Left lobe of liver (tissue), 2 donors: ENCODE data around the gene DENND1A. TPM values are rescaled to one million over a fixed set of nuclear protein-coding genes. Genes with fewer than 3 reads are reported as not detected.
"Not testable (repeated sequence)": the region's sequence is repeated elsewhere in the genome, so short reads cannot be mapped to it uniquely, and the experiment has no call there.

ENCODE experiments used
- ATAC-seq: fragments of 200-7000 bp; cut with Tn5 transposase; one replicate; pipeline ENCODE4 v1.9.1; 2020; ENCODE audit warnings: mild to moderate bottlenecking, moderate library complexity
- DNase-seq: peaks from one replicate; pipeline ENCODE4 v3.0.0-alpha.2; 2020; ENCODE audit warnings: low spot score
- total RNA-seq: library from RNA; stranded (reverse); gene quantifications from one replicate; pipeline ENCODE4 v1.2.1, GENCODE V29; 2021
- donor health status: DM: no; HTN: no; CAD: no; lungs with moderate emphysema.
- donor health status: DM: no; HTN: yes; CAD: no.

DENND1A gene
- total RNA-seq, 1 donor from 2014 or later: 15.5 TPM

DNA sequence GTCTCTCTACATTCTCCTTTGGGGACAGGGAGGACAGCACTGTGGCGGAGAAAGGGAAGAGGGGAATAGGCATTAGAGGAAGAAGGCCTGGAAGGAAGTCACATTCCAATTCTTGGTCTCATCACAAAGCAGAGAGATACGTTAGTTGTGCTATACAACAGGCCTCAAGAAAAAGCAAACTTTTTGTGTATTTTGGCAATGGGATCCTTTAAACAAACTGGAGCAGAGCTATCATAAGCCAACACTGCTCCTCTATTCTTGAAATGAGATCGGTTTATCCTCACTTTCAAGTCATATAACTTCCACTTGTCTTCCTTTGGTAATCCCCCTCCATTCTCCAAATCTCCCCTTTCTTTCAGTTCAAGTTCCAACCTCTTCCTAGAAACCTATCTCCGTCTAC, 6.5 kb downstream of the DENND1A start:
- ATAC-seq (peak; percentile 76), DNase-seq (no peak)

DNA sequence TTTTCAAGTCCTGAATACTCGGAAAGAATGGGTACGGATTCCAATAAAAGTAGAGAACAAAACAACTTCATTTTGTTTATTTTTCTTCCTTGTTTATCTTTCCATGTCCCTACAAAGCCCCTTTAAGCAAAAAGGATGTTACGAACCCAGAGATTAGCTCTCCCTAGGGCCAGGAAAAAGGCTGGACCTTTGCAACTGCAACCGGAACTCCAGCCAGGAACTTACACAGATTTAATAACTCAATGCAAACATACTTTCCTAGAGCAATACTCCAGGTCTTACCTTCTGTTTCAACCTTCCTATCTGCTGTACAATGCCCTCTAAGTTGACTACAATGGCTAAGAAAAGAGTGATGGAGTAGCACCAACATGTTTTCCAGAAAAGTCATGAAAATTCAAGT, 7.0 kb downstream of the DENND1A start:
- DNase-seq (no peak), ATAC-seq (peak; percentile 44)

DNA sequence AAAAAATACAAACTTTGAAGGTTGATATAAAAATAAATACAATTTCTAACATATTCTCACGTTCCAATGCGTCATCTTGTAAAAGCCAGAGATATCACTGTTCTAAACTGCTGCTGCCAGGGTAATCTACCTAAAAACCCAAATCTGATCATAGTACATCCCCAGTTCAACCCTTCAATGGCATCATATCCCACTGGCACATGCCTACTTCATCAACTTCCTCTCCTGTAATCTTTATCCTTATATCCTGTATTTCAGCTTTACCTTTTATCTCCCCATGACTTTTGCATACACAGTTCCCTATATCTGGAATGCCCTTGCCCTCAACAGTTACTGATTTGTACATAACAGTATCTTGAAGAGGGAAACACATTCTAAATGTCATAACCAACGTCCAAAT, 7.5 kb downstream of the DENND1A start:
- ATAC-seq (peak; percentile 44), DNase-seq (no peak)

DNA sequence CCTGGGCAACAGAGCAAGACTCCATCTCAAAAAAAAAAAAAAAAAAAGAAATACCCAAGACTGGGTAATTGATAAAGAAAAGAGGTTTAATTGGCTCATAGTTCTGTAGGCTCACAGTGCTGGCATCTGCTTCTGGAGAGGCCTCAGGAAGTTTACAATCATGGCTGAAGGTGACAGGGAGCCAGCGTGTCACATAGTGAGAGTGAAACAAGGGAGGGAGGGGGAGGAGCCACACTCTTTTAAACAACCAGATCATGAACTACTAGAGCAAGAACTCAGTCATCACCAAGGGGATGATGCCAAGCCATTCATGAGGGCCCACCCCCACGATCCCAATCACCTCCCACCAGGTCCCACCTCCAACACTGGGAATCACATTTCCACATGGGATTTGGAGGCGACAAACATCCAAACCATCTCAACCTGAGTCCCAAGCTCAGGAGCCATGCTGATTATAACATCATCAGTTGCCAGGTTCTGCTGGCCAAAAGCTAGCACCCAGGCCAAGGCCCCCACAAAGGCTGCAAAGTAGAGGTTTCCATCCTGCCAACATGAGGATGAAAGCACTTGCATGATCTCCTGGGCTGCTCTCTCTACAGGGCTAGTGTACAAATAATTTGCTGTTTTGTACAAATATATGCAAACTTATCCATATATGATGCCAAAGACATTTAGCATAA, 15.3 kb downstream of the DENND1A start:
- no peak for ATAC-seq
- DNase-seq: no peak

DNA sequence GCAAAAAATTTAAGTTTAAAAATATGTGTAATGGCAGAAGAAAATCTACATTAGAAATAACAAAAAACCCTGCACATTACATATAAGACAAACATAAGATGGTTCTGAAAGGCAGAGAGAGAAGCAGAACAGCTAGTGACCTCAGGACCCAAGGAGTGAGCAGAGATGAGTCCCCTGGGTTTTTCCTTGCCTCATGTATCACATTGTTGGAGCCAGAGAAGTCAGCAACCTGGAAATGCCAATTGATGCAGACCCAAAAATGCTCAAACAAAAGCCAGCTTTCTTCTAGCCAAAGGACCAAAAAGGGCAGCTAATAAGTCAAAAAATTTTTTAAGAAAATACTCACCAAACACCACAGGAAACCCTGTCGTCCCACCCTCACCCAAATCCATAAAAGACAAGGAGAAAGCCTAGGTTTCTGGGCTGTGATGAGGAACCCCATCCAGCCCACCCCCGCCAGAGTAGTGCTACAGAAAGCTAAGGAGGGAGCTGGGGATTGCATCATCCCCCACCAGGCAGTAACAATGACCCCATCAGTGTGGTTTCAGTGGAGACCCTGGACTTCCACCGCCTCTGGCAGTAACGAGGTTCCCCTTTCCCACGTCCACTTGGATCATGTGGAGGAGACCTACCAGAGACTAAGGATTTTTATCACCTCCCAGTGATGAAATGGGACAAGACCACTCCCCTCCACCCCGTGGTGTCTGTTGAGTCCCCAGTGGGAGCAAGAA, 17.6 kb downstream of the DENND1A start:
- no peak for DNase-seq
- ATAC-seq: no peak

DNA sequence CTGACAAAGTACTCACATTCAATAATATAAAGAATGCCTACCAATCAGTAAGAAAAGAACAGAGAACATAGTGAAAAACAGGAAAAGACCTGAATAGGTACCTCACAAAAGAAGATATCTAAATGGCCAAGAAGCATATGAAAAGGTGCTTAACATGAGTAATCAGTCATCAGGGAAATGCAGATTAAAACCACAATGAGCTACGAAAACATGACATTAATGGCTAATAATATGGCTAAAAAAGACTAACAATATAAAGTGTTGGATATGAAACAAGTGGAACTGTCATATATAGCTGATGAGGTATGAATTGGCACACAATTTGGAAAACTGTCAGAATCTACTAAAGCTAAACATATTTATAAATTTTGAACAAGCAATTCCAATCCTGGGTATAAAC, 18.9 kb downstream of the DENND1A start:
- ATAC-seq (no peak), DNase-seq (no peak)

DNA sequence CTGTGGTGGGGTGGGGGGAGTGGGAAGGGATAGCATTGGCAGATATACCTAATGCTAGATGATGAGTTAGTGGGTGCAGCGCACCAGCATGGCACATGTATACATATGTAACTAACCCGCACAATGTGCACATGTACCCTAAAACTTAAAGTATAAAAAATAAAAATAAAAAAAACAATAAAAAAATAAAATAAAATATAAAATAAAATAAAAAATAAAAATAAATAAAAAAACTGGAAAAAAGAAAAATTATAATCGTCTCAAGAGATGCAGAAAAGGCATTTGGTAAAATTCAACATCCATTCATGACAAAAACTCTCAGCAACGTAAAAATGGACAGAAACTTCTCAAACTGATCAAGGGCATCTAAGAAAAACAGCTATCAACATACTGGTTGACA, 20.7 kb downstream of the DENND1A start:
- not testable (repeated sequence) for ATAC-seq, DNase-seq

DNA sequence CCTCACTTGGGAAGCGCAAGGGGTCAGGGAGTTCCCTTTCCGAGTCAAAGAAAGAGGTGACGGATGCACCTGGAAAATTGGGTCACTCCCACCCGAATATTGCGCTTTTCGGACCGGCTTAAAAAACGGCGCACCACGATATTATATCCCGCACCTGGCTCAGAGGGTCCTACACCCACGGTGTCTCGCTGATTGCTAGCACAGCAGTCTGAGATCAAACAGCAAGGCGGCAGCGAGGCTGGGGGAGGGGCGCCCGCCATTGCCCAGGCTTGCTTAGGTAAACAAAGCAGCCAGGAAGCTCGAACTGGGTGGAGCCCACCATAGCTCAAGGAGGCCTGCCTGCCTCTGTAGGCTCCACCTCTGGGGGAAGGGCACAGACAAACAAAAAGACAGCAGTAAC, 26.4 kb downstream of the DENND1A start:
- not testable (repeated sequence) for ATAC-seq, DNase-seq

DNA sequence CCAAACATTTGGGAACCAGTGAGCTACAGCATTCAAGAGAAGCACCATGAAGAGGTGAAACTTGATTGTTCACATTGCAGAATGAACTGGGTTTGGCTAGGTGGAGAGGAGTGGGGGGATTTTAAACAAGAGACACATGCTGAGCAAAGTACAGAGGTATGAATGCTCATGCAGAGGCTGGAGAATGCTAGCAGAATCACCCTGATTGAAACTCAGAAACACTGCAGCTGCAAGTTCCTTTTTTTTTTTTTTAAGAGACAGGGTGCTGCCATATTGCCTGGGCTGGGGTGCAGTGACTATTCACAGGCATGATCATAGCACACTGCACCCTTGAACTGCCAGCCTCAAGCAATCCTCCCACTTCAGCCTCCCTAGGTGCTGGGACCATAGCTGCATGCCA, 35.1 kb downstream of the DENND1A start:
- ATAC-seq (no peak), DNase-seq (no peak)

DNA sequence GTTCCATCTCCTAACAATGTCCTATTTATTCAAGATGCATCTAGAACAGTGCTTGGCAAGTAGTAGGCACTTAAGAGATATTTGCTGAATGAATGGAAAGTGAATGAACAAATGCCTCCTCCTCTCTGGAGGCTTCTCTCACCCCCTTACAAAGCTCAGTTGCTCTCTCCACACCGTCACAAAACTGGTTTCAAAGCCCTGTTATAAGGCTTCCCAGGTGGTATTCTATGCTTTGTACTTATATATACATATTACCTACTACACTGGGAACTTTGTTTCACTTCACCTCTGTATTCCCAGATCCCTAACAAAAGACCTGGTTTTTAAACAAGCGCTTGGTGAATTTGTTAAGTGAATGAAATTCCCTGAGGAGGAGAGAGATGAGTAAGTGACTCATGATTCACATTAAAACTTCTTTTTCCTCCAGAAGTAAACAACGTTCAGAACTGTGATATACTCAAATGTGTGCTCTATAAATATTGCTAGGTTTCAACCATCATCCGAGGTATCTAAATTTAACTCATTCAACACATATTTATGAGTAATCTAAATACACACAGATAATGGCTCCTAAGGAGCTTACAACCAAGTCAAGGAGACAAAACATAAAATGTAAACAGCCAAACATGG, 36.0 kb downstream of the DENND1A start:
- no peak for DNase-seq

DNA sequence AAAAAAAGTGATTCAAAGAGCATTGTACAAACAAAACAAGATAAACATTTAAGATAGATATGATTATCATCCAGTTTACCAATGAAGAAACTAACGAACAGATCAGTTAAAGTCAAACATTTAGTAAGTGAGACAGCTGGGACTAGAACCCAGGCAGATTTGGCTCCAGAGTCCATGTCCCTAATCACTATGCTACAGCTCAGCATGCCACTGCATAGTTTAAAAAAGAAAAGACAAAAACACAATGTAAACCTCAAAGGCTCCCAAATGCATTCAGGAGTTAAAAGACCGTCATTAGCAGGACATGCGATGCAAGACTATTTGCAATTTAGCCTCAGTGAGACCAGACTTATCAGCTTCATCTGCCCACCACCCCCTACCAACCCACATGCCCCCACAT, 36.8 kb downstream of the DENND1A start:
- ATAC-seq: no peak

More for the DNA sequence above, 36.0 kb downstream of the DENND1A start:
- no peak for ATAC-seq

DNA sequence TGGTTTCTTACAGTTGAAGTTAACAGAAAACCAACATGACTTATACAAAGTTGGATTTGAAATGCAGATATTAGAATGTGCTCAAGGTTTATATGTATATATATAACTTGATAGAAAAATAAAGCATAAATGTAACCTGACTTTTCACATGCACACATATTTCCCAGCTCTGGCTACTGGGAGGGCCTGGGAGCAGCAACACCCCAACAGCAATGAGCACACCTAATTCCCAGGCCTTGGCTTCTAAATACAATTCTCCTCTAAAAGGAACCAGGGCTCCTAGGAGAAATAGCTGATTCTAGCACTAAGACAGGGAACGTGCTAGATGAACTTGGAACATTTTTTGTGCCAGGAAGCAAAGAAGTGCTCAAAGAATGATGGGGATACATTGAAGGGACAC, 42.1 kb downstream of the DENND1A start:
- DNase-seq (no peak), ATAC-seq (no peak)

More for the DNA sequence above, 36.8 kb downstream of the DENND1A start:
- no peak for DNase-seq

DNA sequence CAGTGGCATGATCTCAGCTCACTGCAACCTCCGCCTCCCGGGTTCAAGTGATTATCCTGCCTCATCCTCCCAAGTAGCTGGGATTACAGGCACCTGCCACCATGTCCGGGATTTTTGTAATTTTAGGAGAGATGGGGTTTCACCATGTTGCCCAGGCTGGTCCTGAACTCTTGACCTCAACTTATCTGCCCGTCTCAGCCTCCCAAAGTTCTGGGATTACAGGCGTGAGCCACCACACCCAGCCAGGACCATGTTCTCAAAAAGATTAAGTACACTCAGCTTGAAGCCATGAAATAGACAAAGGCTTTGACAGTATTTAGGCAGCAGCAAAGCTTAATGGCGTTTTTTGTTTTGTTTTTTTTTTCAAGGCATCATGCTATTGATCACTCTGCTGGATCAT, 44.1 kb downstream of the DENND1A start:
- ATAC-seq, DNase-seq: not testable (repeated sequence)

DNA sequence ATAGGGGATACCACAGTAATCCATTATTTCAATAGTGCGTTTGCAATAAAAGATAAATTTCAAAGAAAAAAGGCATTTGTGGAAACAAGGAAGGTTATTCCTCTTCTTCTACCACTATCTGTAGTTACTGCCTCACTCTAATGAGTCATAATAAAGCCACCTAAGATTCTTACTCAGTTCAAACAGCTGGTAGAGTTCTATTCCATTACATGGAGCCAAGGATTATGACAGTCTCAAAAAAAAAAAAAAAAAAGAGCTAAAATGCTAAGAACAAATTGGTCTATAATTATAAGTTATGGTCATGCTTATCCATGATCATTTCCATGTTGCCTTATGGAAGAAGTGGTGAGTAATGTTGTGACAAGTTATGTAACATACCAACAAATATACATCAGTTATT, 46.3 kb downstream of the DENND1A start:
- no peak for DNase-seq
- no peak for ATAC-seq

DNA sequence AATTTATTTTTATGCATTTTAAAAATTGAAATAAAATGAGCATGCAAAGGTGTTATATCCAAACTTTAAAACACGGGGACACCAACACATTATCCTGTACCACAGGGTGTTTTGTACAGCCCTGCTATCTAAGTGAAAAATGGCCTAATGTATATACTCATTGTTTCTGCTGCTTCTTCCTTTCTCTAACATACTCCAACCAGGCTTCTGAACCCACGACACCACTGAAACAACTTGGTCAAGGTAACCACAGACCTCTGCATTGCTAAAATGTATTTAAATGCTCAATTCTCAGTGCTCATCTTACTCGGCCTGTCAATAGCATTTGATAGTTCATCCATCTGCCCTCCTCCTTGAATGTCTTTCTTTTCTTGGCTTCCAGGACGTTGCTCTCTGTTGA, 48.3 kb downstream of the DENND1A start:
- DNase-seq (no peak), ATAC-seq (no peak)

DNA sequence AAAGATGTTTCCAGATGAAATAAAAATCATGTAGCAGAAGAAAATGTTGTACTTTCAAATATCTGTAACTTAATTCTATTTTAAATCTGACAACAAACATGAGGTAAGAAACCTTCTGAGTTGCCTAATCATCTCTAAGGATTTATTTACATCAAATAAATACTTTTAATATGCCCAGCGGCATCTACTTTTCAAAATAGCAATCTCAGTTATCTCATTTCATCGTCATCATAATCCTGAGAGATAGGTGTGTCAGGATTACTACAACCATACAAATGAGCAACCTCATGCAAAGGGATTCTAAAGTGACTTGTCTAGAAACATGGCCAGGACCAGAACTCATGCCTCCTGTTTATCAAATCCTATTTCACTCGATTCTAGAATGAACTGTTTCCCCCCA, 49.5 kb downstream of the DENND1A start:
- no peak for ATAC-seq
- no peak for DNase-seq

DNA sequence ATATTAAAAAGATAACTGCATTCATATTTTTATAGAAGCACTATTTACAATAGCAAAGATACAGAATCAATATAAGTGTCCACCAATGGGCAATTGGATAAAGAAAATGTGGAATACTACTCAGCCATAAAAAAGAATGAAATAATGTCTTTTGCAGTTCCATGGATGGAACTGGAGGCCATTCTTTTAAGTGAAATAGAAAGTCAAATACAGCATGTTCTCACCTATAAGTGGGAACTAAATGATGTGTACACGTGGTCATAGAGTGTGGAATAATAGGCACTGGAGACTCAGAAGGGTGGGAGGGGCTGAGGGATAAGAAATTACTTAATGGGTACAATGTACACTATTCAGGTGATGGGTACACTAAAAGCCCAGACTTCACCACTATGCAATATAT, 53.2 kb downstream of the DENND1A start:
- ATAC-seq (no peak), DNase-seq (no peak)

DNA sequence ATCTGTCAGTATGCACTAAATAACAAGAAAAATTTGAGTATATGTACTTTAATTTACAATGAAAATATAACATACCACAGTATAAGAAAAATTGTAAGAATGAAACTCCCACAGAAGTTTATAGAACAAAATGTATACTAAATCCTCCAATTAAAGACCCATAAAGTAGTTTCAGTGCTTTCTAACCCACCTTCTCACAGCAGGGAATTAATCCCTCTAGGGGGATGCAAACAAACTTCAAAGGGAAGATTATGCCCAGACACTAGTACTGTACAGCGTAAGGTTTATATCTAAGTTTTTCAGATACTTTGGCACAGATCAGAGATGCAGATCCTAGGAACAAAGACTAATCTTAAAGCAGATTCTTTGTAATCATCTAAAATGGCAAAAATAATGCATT, 57.2 kb downstream of the DENND1A start:
- no peak for ATAC-seq
- no peak for DNase-seq

DNA sequence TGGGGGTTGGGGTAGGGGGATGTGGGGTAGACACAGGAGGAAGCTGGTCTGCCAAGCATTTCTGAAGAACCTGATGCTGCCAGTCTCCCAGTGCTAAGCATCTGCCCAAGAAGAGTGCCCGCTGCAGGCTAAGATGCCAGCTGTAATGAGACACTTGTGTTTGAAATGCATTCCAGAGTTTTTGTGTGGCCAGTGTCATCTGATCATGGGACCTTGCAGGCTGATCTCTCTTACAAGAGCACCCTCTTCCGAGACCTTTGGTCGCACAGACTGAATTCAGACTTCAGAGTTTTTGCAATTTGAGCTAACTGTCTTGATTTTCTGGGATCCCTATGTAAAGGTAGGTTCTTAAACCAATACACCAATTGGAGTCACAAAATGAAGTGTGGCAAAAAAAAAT, 58.1 kb downstream of the DENND1A start:
- no peak for DNase-seq
- ATAC-seq: no peak

DNA sequence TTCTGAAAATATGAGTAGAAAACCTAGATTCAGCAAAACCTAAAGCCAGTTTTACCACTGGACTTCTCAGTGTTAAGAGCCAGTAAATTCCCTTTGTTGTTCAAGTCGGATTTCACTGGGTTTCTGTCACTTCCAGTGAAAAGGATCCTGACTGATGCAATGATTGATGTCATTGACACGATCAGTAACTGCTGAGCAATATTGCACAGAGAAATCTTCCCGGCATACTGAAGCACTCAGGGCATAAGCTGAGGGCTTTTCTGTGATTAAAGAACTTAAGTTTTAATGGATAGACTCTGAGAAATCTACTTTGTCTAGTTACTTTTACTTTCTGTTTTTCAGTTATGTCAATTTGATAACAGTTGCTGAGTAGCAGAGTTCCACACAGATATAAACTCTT, 61.9 kb downstream of the DENND1A start:
- no peak for DNase-seq
- ATAC-seq: peak; percentile 65

DNA sequence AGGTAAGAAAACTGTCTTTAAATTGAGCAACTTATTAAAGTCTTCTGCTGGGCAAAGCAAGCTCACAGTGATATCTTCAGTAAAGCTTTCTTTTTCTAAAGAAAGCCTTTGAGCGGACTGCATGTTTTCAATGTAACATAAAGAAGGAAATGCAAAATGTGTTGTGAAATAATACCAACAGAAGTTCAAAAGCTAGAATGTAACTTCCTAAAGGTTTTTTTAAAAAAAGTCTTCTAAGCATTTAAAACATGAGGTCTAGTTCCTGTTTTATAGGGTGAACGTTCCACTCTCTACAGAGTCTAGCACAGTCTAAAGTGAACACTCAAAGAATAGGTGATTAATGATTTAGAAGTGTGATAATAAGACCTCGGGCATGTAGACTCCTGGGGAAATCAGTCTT, 62.9 kb downstream of the DENND1A start:
- no peak for DNase-seq

DNA sequence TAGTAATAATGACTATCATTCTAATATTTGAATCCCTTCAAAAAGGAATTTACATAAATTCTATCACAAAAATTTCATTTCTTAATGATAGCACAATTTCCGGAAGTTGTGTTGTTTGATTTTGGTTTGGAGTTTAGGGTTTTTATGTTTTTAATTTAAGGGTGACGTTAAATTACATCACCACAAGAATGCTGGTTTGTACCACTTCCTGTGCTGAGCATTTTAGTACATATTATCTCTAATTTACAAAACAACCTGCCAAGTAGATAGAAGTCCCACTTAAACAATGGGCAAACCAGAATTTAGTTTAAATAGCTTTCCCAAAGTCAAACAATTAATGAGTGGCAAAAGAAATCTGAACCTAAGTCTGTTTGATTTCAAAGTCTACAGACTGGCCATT, 63.4 kb downstream of the DENND1A start:
- no peak for DNase-seq
- ATAC-seq: no peak

More for the DNA sequence above, 62.9 kb downstream of the DENND1A start:
- no peak for ATAC-seq
